SK-N-SH treated with all-trans-retinoic acid at 6 μM for 48 hours (cell line): ENCODE data around the gene SAE1.

Experiments used
- ARNTL ChIP-seq: fragments of 450-650 bp; formaldehyde crosslinking; IDR thresholded peaks from 2 replicates; pipeline ENCODE4 v1.5.0; 2020; ENCODE audit warnings: low read depth, mild to moderate bottlenecking, moderate library complexity, borderline replicate concordance
- RARB ChIP-seq: fragments of 250-450 bp; sonication (Bioruptor Pico); IDR thresholded peaks from 2 replicates; pipeline ENCODE4 v1.8.0; 2021; ENCODE audit warnings: mild to moderate bottlenecking, moderate library complexity
- ZNF565 ChIP-seq: fragments of 450-650 bp; formaldehyde crosslinking; conservative IDR thresholded peaks from 2 replicates; pipeline ENCODE4 v1.5.0; 2020; ENCODE audit warnings: low read depth, mild to moderate bottlenecking, moderate library complexity
- ZNF8 ChIP-seq: fragments of 450-650 bp; formaldehyde crosslinking; IDR thresholded peaks from 2 replicates; pipeline ENCODE4 v1.5.0; 2020; ENCODE audit warnings: mild to moderate bottlenecking, moderate library complexity
- TF ChIP-seq, protein P1 (sequence below): fragments of 250-450 bp; sonication (Bioruptor Pico); IDR thresholded peaks from 2 replicates; pipeline ENCODE4 v1.5.1; 2020; ENCODE audit warnings: low read depth, mild to moderate bottlenecking, moderate library complexity

DNA sequence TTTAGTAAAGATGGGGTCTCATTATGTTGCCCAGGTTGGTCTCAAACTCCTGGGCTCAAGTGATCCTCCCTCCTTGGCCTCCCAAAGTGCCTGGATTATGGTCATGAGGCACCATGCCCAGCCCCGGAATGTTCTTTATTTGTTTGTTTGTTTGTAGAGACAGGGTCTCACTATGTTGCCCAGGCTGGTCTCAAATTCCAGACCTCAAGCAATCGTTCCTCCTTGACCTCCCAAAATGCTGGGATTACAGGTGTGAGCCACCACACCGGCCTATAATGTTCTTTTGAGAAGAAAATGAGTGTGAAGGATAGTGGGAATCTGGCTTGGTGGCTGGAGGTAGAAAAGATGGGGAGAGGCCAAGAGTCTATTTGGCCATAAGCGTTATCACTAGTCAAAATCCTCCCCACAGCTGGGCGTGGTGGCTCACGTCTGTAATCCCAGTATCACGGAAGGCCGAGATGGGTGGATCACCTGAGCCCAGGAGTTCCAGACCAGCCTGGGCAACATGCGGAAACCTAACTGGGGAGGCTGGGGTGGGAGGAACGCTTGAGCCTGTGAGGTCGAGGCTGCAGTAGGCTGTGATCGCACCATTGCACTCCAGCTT lies 105.5 kb downstream of the SAE1 start:
- TF ChIP-seq RARB (CRISPR knock-in tag), result no peak
- no peak for TF ChIP-seq ARNTL (CRISPR knock-in tag)
- TF ChIP-seq ZNF565 (CRISPR knock-in tag), result no peak
- TF ChIP-seq, protein P1, sequence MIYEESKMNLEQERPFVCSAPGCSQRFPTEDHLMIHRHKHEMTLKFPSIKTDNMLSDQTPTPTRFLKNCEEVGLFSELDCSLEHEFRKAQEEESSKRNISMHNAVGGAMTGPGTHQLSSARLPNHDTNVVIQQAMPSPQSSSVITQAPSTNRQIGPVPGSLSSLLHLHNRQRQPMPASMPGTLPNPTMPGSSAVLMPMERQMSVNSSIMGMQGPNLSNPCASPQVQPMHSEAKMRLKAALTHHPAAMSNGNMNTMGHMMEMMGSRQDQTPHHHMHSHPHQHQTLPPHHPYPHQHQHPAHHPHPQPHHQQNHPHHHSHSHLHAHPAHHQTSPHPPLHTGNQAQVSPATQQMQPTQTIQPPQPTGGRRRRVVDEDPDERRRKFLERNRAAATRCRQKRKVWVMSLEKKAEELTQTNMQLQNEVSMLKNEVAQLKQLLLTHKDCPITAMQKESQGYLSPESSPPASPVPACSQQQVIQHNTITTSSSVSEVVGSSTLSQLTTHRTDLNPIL (CRISPR knock-in tag), result no peak
- TF ChIP-seq ZNF8 (CRISPR knock-in tag), result no peak
